ENCODE results near the gene RTEL1.

RTEL1 gene

GRCh38 chr20:63731410-63731809, 73.3 kb downstream of the RTEL1 start:
- ATAC-seq, result no peak
- TF ChIP-seq CSDC2 (CRISPR knock-in tag; IDR thresholded peaks at IDR 0.05) (no peak), ISL1 (CRISPR knock-in tag; IDR thresholded peaks at IDR 0.05) (no peak), GLIS3 (CRISPR knock-in tag; IDR thresholded peaks at IDR 0.05) (no peak), TOX (CRISPR knock-in tag; IDR thresholded peaks at IDR 0.05; ENCODE audit: borderline replicate concordance) (no peak), TSHZ2 (CRISPR knock-in tag; IDR thresholded peaks at IDR 0.05) (no peak), ZNF565 (CRISPR knock-in tag; conservative IDR thresholded peaks at IDR 0.05; ENCODE audit: low read depth) (no peak), ZFP30 (CRISPR knock-in tag; IDR thresholded peaks at IDR 0.05) (no peak), ZFP3 (CRISPR knock-in tag; IDR thresholded peaks at IDR 0.05) (no peak), CREB5 (CRISPR knock-in tag; IDR thresholded peaks at IDR 0.05; ENCODE audit: low read depth) (no peak), ARNTL (CRISPR knock-in tag; IDR thresholded peaks at IDR 0.05; ENCODE audit: borderline replicate concordance, low read depth) (no peak), OSR1 (CRISPR knock-in tag; IDR thresholded peaks at IDR 0.05) (no peak), ZC3H10 (CRISPR knock-in tag; IDR thresholded peaks at IDR 0.05) (no peak), TCF4 (CRISPR knock-in tag; IDR thresholded peaks at IDR 0.05; ENCODE audit: borderline replicate concordance) (no peak), ZNF8 (CRISPR knock-in tag; IDR thresholded peaks at IDR 0.05) (no peak)
- TF ChIP-seq, protein P1, sequence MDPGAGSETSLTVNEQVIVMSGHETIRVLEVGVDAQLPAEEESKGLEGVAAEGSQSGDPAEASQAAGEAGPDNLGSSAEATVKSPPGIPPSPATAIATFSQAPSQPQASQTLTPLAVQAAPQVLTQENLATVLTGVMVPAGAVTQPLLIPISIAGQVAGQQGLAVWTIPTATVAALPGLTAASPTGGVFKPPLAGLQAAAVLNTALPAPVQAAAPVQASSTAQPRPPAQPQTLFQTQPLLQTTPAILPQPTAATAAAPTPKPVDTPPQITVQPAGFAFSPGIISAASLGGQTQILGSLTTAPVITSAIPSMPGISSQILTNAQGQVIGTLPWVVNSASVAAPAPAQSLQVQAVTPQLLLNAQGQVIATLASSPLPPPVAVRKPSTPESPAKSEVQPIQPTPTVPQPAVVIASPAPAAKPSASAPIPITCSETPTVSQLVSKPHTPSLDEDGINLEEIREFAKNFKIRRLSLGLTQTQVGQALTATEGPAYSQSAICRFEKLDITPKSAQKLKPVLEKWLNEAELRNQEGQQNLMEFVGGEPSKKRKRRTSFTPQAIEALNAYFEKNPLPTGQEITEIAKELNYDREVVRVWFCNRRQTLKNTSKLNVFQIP (CRISPR knock-in tag; IDR thresholded peaks at IDR 0.05; ENCODE audit: borderline replicate concordance, low read depth), result no peak

- no peak for ATAC-seq
- TF ChIP-seq TOX (CRISPR knock-in tag; IDR thresholded peaks at IDR 0.05; ENCODE audit: borderline replicate concordance) (no peak), ESRRG (CRISPR knock-in tag; IDR thresholded peaks at IDR 0.05) (no peak), BACH2 (CRISPR knock-in tag; IDR thresholded peaks at IDR 0.05; ENCODE audit: borderline replicate concordance) (no peak), ZC3H10 (CRISPR knock-in tag; IDR thresholded peaks at IDR 0.05) (no peak), GLIS3 (CRISPR knock-in tag; IDR thresholded peaks at IDR 0.05) (no peak), PPARA (CRISPR knock-in tag; IDR thresholded peaks at IDR 0.05; ENCODE audit: borderline replicate concordance) (no peak), ZFP30 (CRISPR knock-in tag; IDR thresholded peaks at IDR 0.05) (no peak), ZFP3 (CRISPR knock-in tag; IDR thresholded peaks at IDR 0.05) (no peak), TCF4 (CRISPR knock-in tag; IDR thresholded peaks at IDR 0.05; ENCODE audit: borderline replicate concordance) (no peak), RARB (CRISPR knock-in tag; IDR thresholded peaks at IDR 0.05) (no peak), OSR1 (CRISPR knock-in tag; IDR thresholded peaks at IDR 0.05) (no peak), ZNF565 (CRISPR knock-in tag; conservative IDR thresholded peaks at IDR 0.05; ENCODE audit: low read depth) (no peak), CREB5 (CRISPR knock-in tag; IDR thresholded peaks at IDR 0.05; ENCODE audit: low read depth) (no peak)
These were observed 74.3 kb downstream of the RTEL1 start for GRCh38 chr20:63732118-63733095.

DNA sequence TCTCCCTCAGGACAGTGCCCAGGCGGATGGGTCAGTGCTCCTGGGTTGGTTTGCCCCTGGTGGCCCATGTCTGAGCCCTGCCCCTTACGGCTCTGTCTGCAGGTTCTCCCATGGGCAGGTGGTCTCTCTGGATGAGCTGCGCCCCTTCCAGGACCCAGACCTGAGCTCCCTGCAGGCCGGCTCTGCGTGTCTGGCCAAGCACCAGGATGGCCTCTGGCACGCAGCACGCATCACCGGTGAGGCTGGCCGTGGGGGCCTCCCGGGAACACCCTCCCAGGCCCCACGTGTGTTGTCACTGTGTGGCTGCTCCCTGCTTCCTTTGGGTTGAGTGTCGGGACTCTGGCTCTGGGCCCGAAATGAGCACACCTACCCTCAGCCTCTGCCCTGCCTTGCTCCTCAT, 75.0 kb downstream of the RTEL1 start:
- ATAC-seq, result no peak
- TF ChIP-seq GLIS3 (CRISPR knock-in tag; IDR thresholded peaks at IDR 0.05) (no peak), ESRRG (CRISPR knock-in tag; IDR thresholded peaks at IDR 0.05) (no peak), BACH2 (CRISPR knock-in tag; IDR thresholded peaks at IDR 0.05; ENCODE audit: borderline replicate concordance) (no peak), ZNF8 (CRISPR knock-in tag; IDR thresholded peaks at IDR 0.05) (no peak), ZNF70 (CRISPR knock-in tag; IDR thresholded peaks at IDR 0.05) (no peak), OSR1 (CRISPR knock-in tag; IDR thresholded peaks at IDR 0.05) (no peak), ZFP30 (CRISPR knock-in tag; IDR thresholded peaks at IDR 0.05) (no peak), ZC3H10 (CRISPR knock-in tag; IDR thresholded peaks at IDR 0.05) (no peak), CREB5 (CRISPR knock-in tag; IDR thresholded peaks at IDR 0.05; ENCODE audit: low read depth) (no peak), TSHZ2 (CRISPR knock-in tag; IDR thresholded peaks at IDR 0.05) (no peak)
- TF ChIP-seq, protein P1 (CRISPR knock-in tag; IDR thresholded peaks at IDR 0.05; ENCODE audit: borderline replicate concordance, low read depth), result no peak

All from SK-N-SH treated with all-trans-retinoic acid at 6 μM for 48 hours (cell line).